Tongue (tissue), 2 donors: Measurements from ENCODE around the gene SERPINA3. TPM values are rescaled to one million over a fixed set of nuclear protein-coding genes. Genes with fewer than 3 reads are reported as not detected.

ENCODE experiments used
- DNase-seq: peaks from one replicate; pipeline ENCODE4 v3.0.0-alpha.2; 2015
- total RNA-seq: library from RNA; depleted of rRNA; stranded (reverse); fragments of >200 nt; gene quantifications from one replicate; pipeline ENCODE4 v1.2.3, GENCODE V29; 2014

SERPINA3 gene
- total RNA-seq, 1 donor from 2014 or later = 1.5 TPM

- DNase-seq = no peak
These were observed 43.0 kb downstream of the SERPINA3 start for GRCh38 chr14:94655169-94655710.

DNA sequence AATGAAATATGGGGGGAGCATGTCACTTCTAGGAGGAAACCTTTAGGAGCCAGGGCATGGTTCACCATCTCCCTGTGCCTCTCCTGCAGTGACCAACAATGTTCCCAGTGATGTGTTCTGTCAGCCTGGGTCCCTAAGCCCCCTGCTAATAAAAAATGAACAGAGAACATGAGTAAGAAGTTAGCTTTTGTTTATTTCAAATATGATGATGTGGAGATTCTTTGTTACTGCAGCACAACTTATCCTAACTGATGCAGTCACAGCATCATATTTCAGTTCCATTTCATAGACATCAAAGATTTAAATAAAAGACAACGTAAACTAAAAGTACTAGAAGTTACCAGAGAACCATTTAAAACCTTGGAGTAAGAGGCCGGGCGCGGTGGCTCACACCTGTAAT lies 43.9 kb downstream of the SERPINA3 start:
- DNase-seq = no peak

DNA sequence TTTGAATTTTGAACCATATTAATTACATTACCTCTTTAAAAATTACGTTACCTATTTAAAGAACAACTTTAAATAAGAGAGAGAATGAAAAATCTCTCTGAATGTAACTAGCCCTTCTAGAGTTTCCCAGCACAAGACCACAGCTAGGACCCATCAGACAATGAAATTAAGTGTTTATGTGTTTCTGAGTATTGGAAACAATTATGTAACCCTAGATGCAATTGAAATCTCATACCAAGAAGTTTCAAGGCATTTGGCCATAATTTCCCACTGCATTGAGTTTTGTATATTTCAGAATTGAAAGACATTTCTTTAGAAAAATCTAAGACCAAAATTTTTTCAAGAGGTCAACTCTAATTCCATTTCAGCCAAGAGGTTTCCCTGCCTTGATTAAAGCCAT lies 47.1 kb downstream of the SERPINA3 start:
- no peak for DNase-seq

GRCh38 chr14:94659901-94660300 lies 47.7 kb downstream of the SERPINA3 start:
- DNase-seq = no peak

DNA sequence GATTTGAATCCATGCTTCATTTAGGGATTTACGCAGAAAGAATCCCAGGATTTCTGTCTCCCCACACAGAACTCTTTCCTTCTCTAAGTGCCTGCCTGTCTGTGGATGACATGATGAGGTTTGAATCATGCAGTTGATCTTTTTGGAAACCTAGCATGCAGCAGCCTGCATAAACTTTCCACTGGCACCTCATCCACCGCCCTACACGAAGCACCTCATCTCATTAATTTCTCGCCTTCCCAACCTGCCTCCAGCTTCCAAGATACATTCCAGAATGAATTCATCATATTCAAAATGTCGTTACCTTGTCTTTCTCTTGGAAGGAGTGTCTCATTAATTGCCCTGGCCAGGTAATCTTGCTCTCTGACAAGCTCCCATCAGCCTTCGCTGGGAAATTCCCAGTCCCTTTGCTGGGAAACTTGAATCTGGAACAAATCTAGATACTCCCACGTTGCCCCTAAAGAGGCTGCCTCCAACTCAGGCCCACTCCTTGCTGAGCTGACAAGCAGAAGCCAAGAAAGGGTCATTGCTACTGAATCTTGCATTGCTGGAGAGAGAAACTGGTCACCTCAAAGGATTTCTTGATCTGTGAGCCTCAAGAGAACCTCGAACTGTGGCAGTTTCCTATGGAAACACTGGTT lies 48.2 kb downstream of the SERPINA3 start:
- no peak for DNase-seq

DNA sequence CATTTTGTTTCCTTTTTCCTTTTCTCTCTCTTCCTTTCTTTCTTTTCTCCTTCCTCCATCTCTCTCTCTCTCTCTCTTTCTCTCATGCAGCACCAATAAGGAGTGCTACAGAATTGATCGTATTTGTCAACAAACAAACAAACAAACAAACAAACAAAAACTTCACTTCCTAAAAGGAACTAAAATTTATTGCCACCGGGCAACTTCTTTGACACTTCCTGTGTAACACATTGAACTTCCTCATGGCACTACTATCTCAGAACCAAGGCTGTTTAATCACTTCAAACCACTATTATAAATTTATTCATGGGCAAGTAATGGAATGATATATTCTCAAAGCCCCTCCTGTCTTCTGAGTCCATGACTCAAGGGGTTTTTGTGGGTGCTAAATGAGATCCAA lies 51.3 kb downstream of the SERPINA3 start:
- no peak for DNase-seq

GRCh38 chr14:94663965-94664704 lies 51.9 kb downstream of the SERPINA3 start:
- no peak for DNase-seq

- DNase-seq = peak; percentile 35
These were observed 52.9 kb downstream of the SERPINA3 start for GRCh38 chr14:94665121-94665520.

GRCh38 chr14:94665544-94665943 lies 53.4 kb downstream of the SERPINA3 start:
- no peak for DNase-seq

DNA sequence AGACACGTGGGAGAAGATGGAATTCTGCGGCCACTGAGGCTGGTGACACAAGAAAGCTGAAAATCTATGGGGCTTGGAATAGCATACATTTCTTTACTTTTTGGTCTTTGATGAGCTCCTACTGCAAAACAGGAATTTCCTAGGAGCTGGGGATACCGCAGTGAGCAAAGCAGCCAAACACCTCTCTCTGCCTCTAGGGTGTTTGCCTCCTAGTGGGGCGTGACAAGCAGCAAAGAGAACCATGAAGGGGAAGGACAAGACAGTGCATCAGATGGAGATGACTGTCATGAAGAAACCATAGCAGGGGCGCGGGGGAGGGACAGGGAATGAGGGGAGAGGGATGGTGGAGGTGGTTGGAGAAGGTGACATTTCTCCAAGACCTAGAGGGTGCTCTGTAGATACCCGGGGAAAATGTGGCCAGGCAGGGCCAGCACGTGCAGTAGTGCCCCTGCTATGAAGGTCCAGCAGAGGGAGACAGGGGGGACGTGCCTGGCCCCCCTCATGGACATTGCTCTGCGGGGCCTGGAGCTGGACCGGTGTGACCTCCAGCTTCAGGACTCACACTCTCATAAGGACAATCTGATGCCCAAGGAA lies 58.6 kb downstream of the SERPINA3 start:
- DNase-seq = no peak

DNA sequence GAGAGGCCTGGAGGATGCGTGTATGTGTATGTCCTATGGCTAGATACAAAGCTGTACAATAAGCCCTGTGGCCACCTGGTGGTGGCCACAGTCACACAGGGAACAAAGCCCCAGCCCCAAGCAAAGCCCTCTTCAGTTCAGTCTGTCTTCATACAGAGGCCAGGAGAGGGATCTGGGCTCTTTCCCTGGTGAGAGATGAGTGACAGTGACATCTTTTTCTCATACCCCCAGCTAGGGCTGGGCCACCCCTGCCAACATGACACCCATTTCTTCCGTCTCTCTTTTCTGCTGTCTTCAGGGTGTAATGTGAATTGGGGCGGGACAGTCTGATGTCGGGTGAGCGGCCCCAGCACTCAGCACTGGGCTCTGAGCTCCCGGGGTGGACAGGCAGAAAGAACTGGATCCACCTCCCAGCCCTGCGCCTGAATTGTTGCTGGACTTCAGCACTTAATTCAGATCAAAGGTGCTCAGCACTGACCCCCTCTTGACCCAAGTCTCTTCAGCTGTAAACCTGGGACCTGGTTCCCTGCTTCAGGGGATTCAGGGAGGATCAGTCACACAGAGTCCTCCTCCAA lies 59.8 kb downstream of the SERPINA3 start:
- no peak for DNase-seq

DNA sequence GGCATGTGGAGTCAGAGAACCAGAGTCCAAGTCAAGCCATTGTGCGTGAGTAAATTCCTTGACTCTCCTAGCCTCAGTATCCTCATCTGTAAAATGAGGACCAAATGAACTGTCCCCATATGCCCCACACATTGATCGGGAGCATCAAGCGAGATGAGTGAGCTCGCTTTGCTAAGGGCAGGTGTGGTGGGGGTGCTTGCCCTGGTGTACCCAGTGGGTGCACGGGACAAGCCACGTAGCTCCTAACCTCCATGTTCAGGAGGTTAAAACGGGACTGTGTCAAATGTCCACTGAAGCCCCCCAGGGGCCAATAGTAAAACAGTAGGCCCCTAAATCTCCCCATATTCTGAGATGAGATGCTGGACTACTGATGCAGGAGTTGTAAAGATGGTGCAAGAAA lies 60.9 kb downstream of the SERPINA3 start:
- DNase-seq = no peak

Other genes starting within 250 kb of the SERPINA3 start
- gene SERPINA2, start 245.7 kb upstream of the SERPINA3 start, total RNA-seq = not detected
- 2.5 TPM for gene SERPINA1, start 223.8 kb upstream of the SERPINA3 start, total RNA-seq
- gene SERPINA11, start 159.6 kb upstream of the SERPINA3 start, total RNA-seq = not detected
- not detected for gene SERPINA9, start 136.2 kb upstream of the SERPINA3 start, total RNA-seq
- not detected for gene SERPINA12, start 102.9 kb upstream of the SERPINA3 start, total RNA-seq
- gene SERPINA4, start 50.9 kb upstream of the SERPINA3 start, total RNA-seq = not detected
- gene SERPINA5, start 31.0 kb upstream of the SERPINA3 start, total RNA-seq = not detected
- gene GSC, start 157.7 kb downstream of the SERPINA3 start, total RNA-seq = 1.5 TPM